Measurements from ENCODE around the gene COL16A1. TPM values are rescaled to one million over a fixed set of nuclear protein-coding genes. Genes with fewer than 3 reads are reported as not detected.

The COL16A1 gene
- total RNA-seq, 1 experiment from 2014 or later, result 10.3 TPM

- H3K4me3 ChIP-seq (ENCODE audit: insufficient read depth, low read depth, low read length), result no peak overlapping the region
- H3K36me3 ChIP-seq (replicated peaks; ENCODE audit: control insufficient read depth, insufficient read depth, low read length), result no peaks in the 10 kb centered on the region
- H3K27me3 ChIP-seq (ENCODE audit: control insufficient read depth, insufficient read depth, low read length), result peaks cover 4% of the 10 kb centered on the region
- DNase-seq, result peak; percentile 37
Measured at GRCh38 chr1:31623365-31623764, 80.5 kb downstream of the COL16A1 start.

GRCh38 chr1:31621847-31622730 lies 81.7 kb downstream of the COL16A1 start:
- peaks cover 14% of the 10 kb centered on the region for H3K27me3 ChIP-seq (ENCODE audit: control insufficient read depth, insufficient read depth, low read length)
- no peak overlapping the region for H3K4me3 ChIP-seq (ENCODE audit: insufficient read depth, low read depth, low read length)
- DNase-seq, result peak; percentile 33
- no peaks in the 10 kb centered on the region for H3K36me3 ChIP-seq (replicated peaks; ENCODE audit: control insufficient read depth, insufficient read depth, low read length)

GRCh38 chr1:31621498-31621820 lies 82.4 kb downstream of the COL16A1 start:
- Histone ChIP-seq H3K4me3 (ENCODE audit: insufficient read depth, low read depth, low read length) (no peak overlapping the region), H3K36me3 (replicated peaks; ENCODE audit: control insufficient read depth, insufficient read depth, low read length) (no peaks in the 10 kb centered on the region), H3K27me3 (ENCODE audit: control insufficient read depth, insufficient read depth, low read length) (peaks cover 21% of the 10 kb centered on the region)
- peak; percentile 23 for DNase-seq

- no peaks in the 10 kb centered on the region for H3K36me3 ChIP-seq (replicated peaks; ENCODE audit: control insufficient read depth, insufficient read depth, low read length)
- H3K4me3 ChIP-seq (ENCODE audit: insufficient read depth, low read depth, low read length), result no peak overlapping the region
- peak; percentile 25 for DNase-seq
- H3K27me3 ChIP-seq (ENCODE audit: control insufficient read depth, insufficient read depth, low read length), result peaks cover 27% of the 10 kb centered on the region
Measured at GRCh38 chr1:31620631-31621497, 83.0 kb downstream of the COL16A1 start.

- Histone ChIP-seq H3K27me3 (ENCODE audit: control insufficient read depth, insufficient read depth, low read length) (peaks cover 30% of the 10 kb centered on the region), H3K4me3 (ENCODE audit: insufficient read depth, low read depth, low read length) (no peak overlapping the region), H3K36me3 (replicated peaks; ENCODE audit: control insufficient read depth, insufficient read depth, low read length) (no peaks in the 10 kb centered on the region)
- DNase-seq, result peak; percentile 37
Measured at GRCh38 chr1:31618916-31619846, 84.6 kb downstream of the COL16A1 start.

GRCh38 chr1:31617916-31618746 lies 85.7 kb downstream of the COL16A1 start:
- H3K36me3 ChIP-seq (replicated peaks; ENCODE audit: control insufficient read depth, insufficient read depth, low read length), result no peaks in the 10 kb centered on the region
- peaks cover 30% of the 10 kb centered on the region for H3K27me3 ChIP-seq (ENCODE audit: control insufficient read depth, insufficient read depth, low read length)
- DNase-seq, result peak; percentile 97
- H3K4me3 ChIP-seq (ENCODE audit: insufficient read depth, low read depth, low read length), result peak overlapping the region; percentile 75

GRCh38 chr1:31617218-31617915 lies 86.5 kb downstream of the COL16A1 start, which contains the start of gene HCRTR1:
Gene HCRTR1 (plus strand): TSS chr1:31617689. CDS start chr1:31619193, 1,504 bp downstream.
- Histone ChIP-seq H3K36me3 (replicated peaks; ENCODE audit: control insufficient read depth, insufficient read depth, low read length) (no peaks in the 10 kb centered on the region), H3K27me3 (ENCODE audit: control insufficient read depth, insufficient read depth, low read length) (peaks cover 30% of the 10 kb centered on the region), H3K4me3 (ENCODE audit: insufficient read depth, low read depth, low read length) (peak within 1 kb of the TSS; percentile 75)
- peak; percentile 81 for DNase-seq

GRCh38 chr1:31615939-31616338 lies 87.9 kb downstream of the COL16A1 start:
- no peaks in the 10 kb centered on the region for H3K36me3 ChIP-seq (replicated peaks; ENCODE audit: control insufficient read depth, insufficient read depth, low read length)
- DNase-seq, result no peak
- peaks cover 30% of the 10 kb centered on the region for H3K27me3 ChIP-seq (ENCODE audit: control insufficient read depth, insufficient read depth, low read length)
- H3K4me3 ChIP-seq (ENCODE audit: insufficient read depth, low read depth, low read length), result no peak overlapping the region

- H3K27me3 ChIP-seq (ENCODE audit: control insufficient read depth, insufficient read depth, low read length), result peaks cover 30% of the 10 kb centered on the region
Measured at GRCh38 chr1:31615414-31615813, 88.4 kb downstream of the COL16A1 start.

GRCh38 chr1:31614414-31615005 lies 89.3 kb downstream of the COL16A1 start:
- H3K27me3 ChIP-seq (ENCODE audit: control insufficient read depth, insufficient read depth, low read length), result peaks cover 30% of the 10 kb centered on the region
- no peaks in the 10 kb centered on the region for H3K36me3 ChIP-seq (replicated peaks; ENCODE audit: control insufficient read depth, insufficient read depth, low read length)
- no peak overlapping the region for H3K4me3 ChIP-seq (ENCODE audit: insufficient read depth, low read depth, low read length)
- no peak for DNase-seq

More at GRCh38 chr1:31615414-31615813, 88.4 kb downstream of the COL16A1 start:
- no peak for DNase-seq
- no peak overlapping the region for H3K4me3 ChIP-seq (ENCODE audit: insufficient read depth, low read depth, low read length)
- no peaks in the 10 kb centered on the region for H3K36me3 ChIP-seq (replicated peaks; ENCODE audit: control insufficient read depth, insufficient read depth, low read length)

GRCh38 chr1:31609514-31610118 lies 94.2 kb downstream of the COL16A1 start:
- Histone ChIP-seq H3K27me3 (ENCODE audit: control insufficient read depth, insufficient read depth, low read length) (no peaks in the 10 kb centered on the region), H3K36me3 (replicated peaks; ENCODE audit: control insufficient read depth, insufficient read depth, low read length) (no peaks in the 10 kb centered on the region), H3K4me3 (ENCODE audit: insufficient read depth, low read depth, low read length) (no peak overlapping the region)
- no peak for DNase-seq

GRCh38 chr1:31607360-31607759 lies 96.5 kb downstream of the COL16A1 start:
- Histone ChIP-seq H3K36me3 (replicated peaks; ENCODE audit: control insufficient read depth, insufficient read depth, low read length) (no peaks in the 10 kb centered on the region), H3K4me3 (ENCODE audit: insufficient read depth, low read depth, low read length) (no peak overlapping the region), H3K27me3 (ENCODE audit: control insufficient read depth, insufficient read depth, low read length) (no peaks in the 10 kb centered on the region)
- no peak for DNase-seq

Data from H7 (cell line).